NCI-H526 treated with DMSO at 0.1 percent for 48 hours (cell line): Measurements from ENCODE around the gene SCYGR8.
A peak's percentile ranks its signal among the peaks of the same experiment; 100 is the strongest.

Experiments
- DNase-seq: peaks from one replicate; lab custom pipeline; 2025; lab: John Stamatoyannopoulos, UW

The SCYGR8 gene

GRCh38 chr2:227761740-227762476 is 16.2 kb downstream of the SCYGR8 start:
- no peak for DNase-seq

GRCh38 chr2:227765788-227766372 is 20.2 kb downstream of the SCYGR8 start:
- DNase-seq: no peak

- DNase-seq: peak; percentile 3
Observed at GRCh38 chr2:227766373-227766883, 20.7 kb downstream of the SCYGR8 start.

GRCh38 chr2:227767830-227768229 is 22.1 kb downstream of the SCYGR8 start:
- DNase-seq: no peak

- no peak for DNase-seq
Observed at GRCh38 chr2:227772197-227772661, 26.5 kb downstream of the SCYGR8 start.

- no peak for DNase-seq
Observed at GRCh38 chr2:227772932-227773331, 27.2 kb downstream of the SCYGR8 start.

GRCh38 chr2:227774011-227774624 is 28.4 kb downstream of the SCYGR8 start:
- DNase-seq: no peak

GRCh38 chr2:227774895-227775842 is 29.5 kb downstream of the SCYGR8 start:
- no peak for DNase-seq

GRCh38 chr2:227780981-227781615 is 35.4 kb downstream of the SCYGR8 start:
- DNase-seq: no peak

- DNase-seq: no peak
Observed at GRCh38 chr2:227781841-227782240, 36.1 kb downstream of the SCYGR8 start.

GRCh38 chr2:227782804-227783203 is 37.1 kb downstream of the SCYGR8 start:
- DNase-seq: no peak

- DNase-seq: no peak
Observed at GRCh38 chr2:227783404-227784138, 37.9 kb downstream of the SCYGR8 start.

GRCh38 chr2:227785293-227785692 is 39.6 kb downstream of the SCYGR8 start:
- DNase-seq: no peak

- no peak for DNase-seq
Observed at GRCh38 chr2:227788561-227789018, 42.9 kb downstream of the SCYGR8 start.

GRCh38 chr2:227789803-227790202 is 44.1 kb downstream of the SCYGR8 start:
- no peak for DNase-seq

GRCh38 chr2:227793148-227793712 is 47.5 kb downstream of the SCYGR8 start:
- no peak for DNase-seq
